Central memory CD8-positive, alpha-beta T cell (primary cell): Measurements from ENCODE around the gene PCYT1B.
"Not testable (repeated sequence)": the region's sequence is repeated elsewhere in the genome, so short reads cannot be mapped to it uniquely, and the experiment has no call there.

Source experiments
- ATAC-seq: fragments of 150-1000 bp; cut with Tn5 transposase; replicated peaks from 2 replicates; pipeline ENCODE4 v1.10.0; 2022; ENCODE audit warnings: mild to moderate bottlenecking, moderate FRiP score, moderate number of reproducible peaks; ENCODE audit not compliant: poor library complexity, severe bottlenecking; ENCODE audit errors: extremely low read depth
- DNase-seq, 2 donors: peaks; one replicate each; pipeline ENCODE4 v3.0.0; 2021; ENCODE audit warnings: low spot score in 2 of 2
- H3K27ac Mint-ChIP-seq: one replicate; pipeline ENCODE4 v1.8.0; 2022; ENCODE audit warnings: low read depth, mild to moderate bottlenecking, moderate library complexity, mixed read lengths
- H3K27me3 Mint-ChIP-seq: one replicate; pipeline ENCODE4 v1.8.0; 2022; ENCODE audit warnings: mixed read lengths
- H3K36me3 Mint-ChIP-seq: one replicate; pipeline ENCODE4 v1.8.0; 2022; ENCODE audit warnings: mild to moderate bottlenecking, moderate library complexity, mixed read lengths; ENCODE audit not compliant: insufficient read depth
- H3K4me1 Mint-ChIP-seq: one replicate; pipeline ENCODE4 v1.8.0; 2022; ENCODE audit warnings: mixed read lengths
- H3K4me3 Mint-ChIP-seq: one replicate; pipeline ENCODE4 v1.8.0; 2022; ENCODE audit warnings: mild to moderate bottlenecking, moderate library complexity, mixed read lengths
- H3K9me3 Mint-ChIP-seq: one replicate; pipeline ENCODE4 v1.8.0; 2022; ENCODE audit warnings: mixed read lengths

Gene PCYT1B

DNA sequence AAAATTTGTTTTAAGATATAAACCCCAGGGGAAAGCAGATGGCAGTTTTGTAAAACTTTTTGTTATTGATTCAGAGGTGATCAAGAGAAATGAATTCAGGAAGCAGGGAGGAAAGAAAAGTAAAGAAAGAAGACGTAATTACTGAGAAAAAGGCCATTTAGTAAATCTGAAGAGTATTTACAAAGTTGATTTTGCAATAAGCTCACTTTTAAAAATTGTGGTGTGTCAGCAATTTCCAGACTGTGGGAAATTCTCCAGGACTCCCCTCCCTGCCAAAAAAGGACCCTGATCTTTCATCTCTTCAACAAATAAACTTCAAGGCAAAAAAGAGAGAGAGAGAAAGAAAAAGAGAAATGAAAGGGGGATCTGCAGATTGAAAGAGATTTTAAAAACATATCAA lies 36.6 kb downstream of the PCYT1B start:
- H3K4me1 Mint-ChIP-seq, result no peaks in the 10 kb centered on the region
- ATAC-seq (no peak), DNase-seq (no peak)
- H3K27ac Mint-ChIP-seq, result no peak overlapping the region
- H3K9me3 Mint-ChIP-seq, result no peaks in the 10 kb centered on the region
- no peak overlapping the region for H3K4me3 Mint-ChIP-seq
- H3K36me3 Mint-ChIP-seq, result no peaks in the 10 kb centered on the region
- no peaks in the 10 kb centered on the region for H3K27me3 Mint-ChIP-seq

DNA sequence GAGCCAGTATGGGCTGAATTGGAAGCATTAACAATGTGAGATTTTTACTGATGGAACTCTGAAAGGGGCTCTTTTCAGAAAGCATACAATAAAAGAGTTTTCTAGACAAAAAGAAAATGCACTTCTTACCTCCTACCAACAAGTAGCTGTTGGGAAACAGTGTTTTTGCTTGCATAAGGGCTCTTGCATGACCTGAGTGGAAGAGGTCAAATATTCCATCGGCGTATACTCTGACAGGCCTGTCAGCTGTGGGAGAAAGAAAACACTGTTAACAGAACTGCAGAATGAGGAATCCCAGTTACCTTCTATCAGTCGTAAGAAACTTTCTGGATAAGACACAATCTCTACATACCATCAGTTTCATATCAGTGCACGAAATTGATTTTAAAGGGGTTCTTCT lies 39.5 kb downstream of the PCYT1B start:
- no peak overlapping the region for H3K27ac Mint-ChIP-seq
- ATAC-seq, result no peak

DNA sequence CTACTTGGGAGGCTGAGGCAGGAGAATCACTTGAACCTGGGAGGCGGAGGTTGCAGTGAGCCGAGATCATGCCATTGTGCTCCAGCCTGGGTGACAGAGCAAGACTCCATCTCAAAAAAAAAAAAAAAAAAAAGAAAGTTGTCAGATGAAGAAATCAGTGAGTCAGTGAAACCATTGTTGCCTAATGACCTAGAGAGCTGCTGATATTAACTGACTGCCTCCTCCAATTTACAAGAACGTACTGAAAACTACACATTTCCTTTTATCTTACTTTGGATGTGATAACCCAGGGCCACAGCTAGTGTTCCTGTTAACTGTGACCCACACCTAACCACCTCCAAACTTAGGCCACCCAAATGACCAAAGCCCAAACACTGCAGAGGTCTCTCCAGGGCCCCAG lies 41.2 kb downstream of the PCYT1B start:
- H3K36me3 Mint-ChIP-seq, ATAC-seq, H3K9me3 Mint-ChIP-seq, DNase-seq, H3K4me1 Mint-ChIP-seq, H3K4me3 Mint-ChIP-seq, H3K27ac Mint-ChIP-seq, H3K27me3 Mint-ChIP-seq: not testable (repeated sequence)

More for the DNA sequence above, 39.5 kb downstream of the PCYT1B start:
- H3K9me3 Mint-ChIP-seq, result no peaks in the 10 kb centered on the region
- DNase-seq, result no peak
- no peak overlapping the region for H3K4me3 Mint-ChIP-seq
- no peaks in the 10 kb centered on the region for H3K36me3 Mint-ChIP-seq
- no peaks in the 10 kb centered on the region for H3K4me1 Mint-ChIP-seq
- no peaks in the 10 kb centered on the region for H3K27me3 Mint-ChIP-seq

DNA sequence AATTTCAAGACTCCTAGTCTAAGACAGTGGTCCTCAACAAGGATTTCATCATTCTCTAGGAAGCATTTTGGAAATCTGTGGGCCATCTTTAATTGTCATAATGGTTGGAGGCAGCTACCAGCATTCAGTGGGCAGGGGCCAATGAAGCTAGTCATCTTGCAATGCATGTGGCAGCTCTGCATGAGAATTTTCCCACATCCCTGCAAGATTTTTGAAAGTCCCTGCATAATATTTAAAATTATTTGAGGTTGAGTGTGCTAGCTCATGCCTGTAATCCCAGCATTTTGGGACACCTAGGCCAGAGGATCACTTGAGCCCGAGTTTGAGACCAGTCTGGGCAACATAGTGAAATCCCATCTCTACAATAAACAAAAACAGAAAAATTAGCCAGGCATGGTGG lies 44.0 kb downstream of the PCYT1B start:
- Mint-ChIP-seq H3K4me1 (no peaks in the 10 kb centered on the region), H3K4me3 (no peak overlapping the region), H3K27ac (no peak overlapping the region), H3K36me3 (no peaks in the 10 kb centered on the region), H3K9me3 (no peaks in the 10 kb centered on the region), H3K27me3 (peaks cover 8% of the 10 kb centered on the region)
- no peak for ATAC-seq
- no peak for DNase-seq

DNA sequence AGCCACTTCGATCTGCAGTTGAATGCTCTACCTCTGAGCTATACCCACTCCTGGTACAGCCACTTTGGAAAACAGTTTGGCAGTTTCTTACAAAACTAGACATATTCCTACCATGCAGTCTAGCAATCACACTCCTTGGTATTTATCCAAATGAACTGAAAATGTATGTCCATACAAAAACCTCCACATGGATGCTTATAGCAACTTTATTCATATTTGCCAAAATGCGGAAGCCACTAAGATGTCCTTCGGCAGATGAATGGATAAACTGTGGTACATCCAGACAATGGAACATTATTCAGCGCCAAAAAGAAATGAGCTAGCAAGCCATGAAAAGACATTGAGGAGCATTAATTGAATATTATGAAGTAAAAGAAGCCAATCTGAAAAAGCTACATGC lies 45.3 kb downstream of the PCYT1B start:
- no peak for ATAC-seq
- Mint-ChIP-seq H3K4me1 (no peaks in the 10 kb centered on the region), H3K27me3 (peaks cover 8% of the 10 kb centered on the region), H3K9me3 (no peaks in the 10 kb centered on the region), H3K27ac (no peak overlapping the region), H3K4me3 (no peak overlapping the region), H3K36me3 (peaks cover 2% of the 10 kb centered on the region)
- DNase-seq, result no peak

DNA sequence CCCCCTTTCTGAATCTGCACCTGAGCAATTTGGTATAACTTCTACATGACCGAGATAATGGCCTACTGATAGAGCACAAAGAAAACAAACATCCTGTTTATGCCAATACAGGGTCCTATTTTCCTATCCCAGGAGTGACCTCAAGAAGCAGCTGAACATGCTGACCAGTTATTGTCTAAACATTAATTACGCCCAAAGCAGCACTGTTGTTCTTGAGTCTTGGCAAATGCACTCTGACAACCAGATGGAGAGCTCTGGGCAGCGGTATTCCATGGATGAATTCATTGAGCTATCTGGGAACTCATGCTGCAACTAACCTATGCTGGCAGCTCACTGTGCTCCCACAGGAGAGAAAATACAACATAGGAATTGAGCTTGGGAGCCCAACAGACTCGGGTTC lies 52.6 kb downstream of the PCYT1B start:
- H3K27me3 Mint-ChIP-seq, result peaks cover 11% of the 10 kb centered on the region
- no peak overlapping the region for H3K4me3 Mint-ChIP-seq
- peaks cover 2% of the 10 kb centered on the region for H3K36me3 Mint-ChIP-seq
- no peak for DNase-seq
- no peak for ATAC-seq
- H3K27ac Mint-ChIP-seq, result no peak overlapping the region
- H3K9me3 Mint-ChIP-seq, result no peaks in the 10 kb centered on the region
- no peaks in the 10 kb centered on the region for H3K4me1 Mint-ChIP-seq

DNA sequence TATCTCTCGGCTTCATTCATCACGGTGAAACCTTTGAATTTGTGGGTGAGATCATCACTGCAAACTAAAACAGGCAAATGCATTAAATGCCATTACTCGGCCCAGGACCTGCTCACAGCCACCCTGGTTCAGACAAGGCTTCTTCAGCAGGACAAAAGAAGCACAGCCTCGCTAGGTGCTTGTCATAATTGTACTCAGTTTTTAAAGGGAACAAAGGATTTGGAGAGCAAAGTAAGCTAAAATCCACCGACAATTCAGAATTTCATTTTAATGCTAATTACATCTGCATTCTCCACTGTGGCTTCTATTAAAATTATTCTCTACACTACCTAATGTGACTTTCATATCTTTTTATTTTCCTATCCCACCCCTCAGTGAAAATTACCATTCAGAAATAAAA lies 57.0 kb downstream of the PCYT1B start:
- no peak for DNase-seq
- no peaks in the 10 kb centered on the region for H3K4me1 Mint-ChIP-seq
- no peaks in the 10 kb centered on the region for H3K36me3 Mint-ChIP-seq
- peaks cover 18% of the 10 kb centered on the region for H3K27me3 Mint-ChIP-seq
- H3K9me3 Mint-ChIP-seq, result no peaks in the 10 kb centered on the region
- no peak overlapping the region for H3K4me3 Mint-ChIP-seq
- no peak overlapping the region for H3K27ac Mint-ChIP-seq
- ATAC-seq, result no peak

DNA sequence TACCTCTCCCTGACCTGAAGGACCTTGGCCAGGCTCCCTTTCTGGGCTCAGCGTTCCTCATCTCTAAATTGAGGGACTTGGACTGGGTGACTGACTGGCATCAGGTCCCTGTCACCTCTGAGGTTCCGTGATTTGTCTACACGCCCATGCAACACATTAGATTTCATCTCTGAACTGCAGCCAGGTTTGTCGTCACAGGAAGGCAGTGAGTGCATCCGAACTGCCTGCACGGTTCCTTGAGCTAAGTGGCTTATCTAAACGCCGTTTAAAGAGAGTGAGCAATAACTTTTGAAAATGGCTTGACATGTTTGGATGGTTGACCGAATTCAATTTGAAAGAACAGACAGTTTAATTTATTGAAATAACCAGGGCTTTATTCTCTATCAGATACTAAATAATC lies 70.1 kb downstream of the PCYT1B start:
- Mint-ChIP-seq H3K4me1 (no peaks in the 10 kb centered on the region), H3K36me3 (no peaks in the 10 kb centered on the region), H3K4me3 (no peak overlapping the region), H3K27ac (no peak overlapping the region), H3K9me3 (no peaks in the 10 kb centered on the region), H3K27me3 (peaks cover 11% of the 10 kb centered on the region)
- DNase-seq (no peak), ATAC-seq (no peak)

DNA sequence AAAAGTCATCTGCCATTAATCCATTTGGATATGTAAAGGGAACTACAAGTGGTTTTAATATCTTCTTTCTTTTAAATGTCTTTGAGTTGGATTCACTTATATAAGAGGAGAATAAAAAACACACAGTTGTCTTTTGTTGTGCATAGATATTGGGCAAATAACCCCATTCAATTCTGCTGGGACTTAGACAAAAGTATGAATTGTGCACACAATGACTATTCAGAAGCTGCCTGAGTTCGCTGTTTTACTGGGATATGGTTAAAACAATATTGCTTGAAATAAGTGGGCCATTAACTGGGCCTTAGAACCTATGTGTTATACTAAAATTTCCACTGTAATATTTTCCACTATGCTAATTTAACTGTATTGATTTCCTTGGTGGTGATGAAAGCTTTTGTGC lies 71.7 kb downstream of the PCYT1B start:
- ATAC-seq (no peak), DNase-seq (no peak)
- H3K4me1 Mint-ChIP-seq, result no peaks in the 10 kb centered on the region
- no peak overlapping the region for H3K27ac Mint-ChIP-seq
- H3K27me3 Mint-ChIP-seq, result no peaks in the 10 kb centered on the region
- no peak overlapping the region for H3K4me3 Mint-ChIP-seq
- no peaks in the 10 kb centered on the region for H3K36me3 Mint-ChIP-seq
- no peaks in the 10 kb centered on the region for H3K9me3 Mint-ChIP-seq

DNA sequence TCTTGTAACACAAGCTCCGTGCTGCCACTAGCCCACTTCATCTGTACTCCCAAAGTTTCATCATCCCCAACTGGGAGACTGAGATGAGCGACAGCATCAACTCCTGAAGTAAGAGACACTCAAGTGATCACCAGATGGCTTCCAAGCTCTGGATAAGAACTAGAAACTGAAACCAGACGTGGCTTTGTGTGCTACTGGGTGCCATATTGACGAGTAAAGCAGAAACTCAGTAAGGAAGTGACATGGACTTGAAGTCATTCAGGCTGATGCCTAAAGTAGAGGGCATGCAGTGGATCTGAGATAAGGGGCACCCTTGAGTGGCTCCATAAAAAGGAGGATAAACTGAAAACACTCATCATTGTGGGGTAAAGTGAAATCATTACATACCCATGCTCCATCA lies 72.4 kb downstream of the PCYT1B start:
- Mint-ChIP-seq H3K4me1 (no peaks in the 10 kb centered on the region), H3K27ac (no peak overlapping the region), H3K4me3 (no peak overlapping the region), H3K27me3 (peaks cover 2% of the 10 kb centered on the region), H3K36me3 (no peaks in the 10 kb centered on the region), H3K9me3 (no peaks in the 10 kb centered on the region)
- DNase-seq (no peak), ATAC-seq (no peak)

DNA sequence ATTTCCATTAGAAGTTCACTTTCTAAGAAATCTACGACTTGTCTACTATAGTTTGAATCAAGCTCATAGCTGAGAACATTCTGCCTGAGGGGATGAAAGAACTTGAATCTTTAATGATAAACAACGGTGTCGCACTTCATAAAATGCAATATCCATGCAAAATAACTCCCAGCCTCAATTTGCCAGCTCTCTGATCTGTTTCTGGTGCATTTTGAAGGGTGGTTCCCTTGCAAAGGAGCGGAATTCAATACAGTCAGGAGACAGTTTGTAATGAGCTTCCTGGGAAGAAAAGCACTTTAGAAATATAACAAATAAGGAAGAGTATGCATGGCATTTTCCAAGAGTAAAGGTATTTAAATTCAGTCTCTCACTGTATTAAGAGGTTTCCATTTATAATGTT lies 80.0 kb downstream of the PCYT1B start:
- H3K4me1 Mint-ChIP-seq, result no peaks in the 10 kb centered on the region
- ATAC-seq (no peak), DNase-seq (no peak)
- no peaks in the 10 kb centered on the region for H3K36me3 Mint-ChIP-seq
- no peak overlapping the region for H3K27ac Mint-ChIP-seq
- H3K4me3 Mint-ChIP-seq, result no peak overlapping the region
- H3K9me3 Mint-ChIP-seq, result no peaks in the 10 kb centered on the region
- H3K27me3 Mint-ChIP-seq, result peaks cover 20% of the 10 kb centered on the region

DNA sequence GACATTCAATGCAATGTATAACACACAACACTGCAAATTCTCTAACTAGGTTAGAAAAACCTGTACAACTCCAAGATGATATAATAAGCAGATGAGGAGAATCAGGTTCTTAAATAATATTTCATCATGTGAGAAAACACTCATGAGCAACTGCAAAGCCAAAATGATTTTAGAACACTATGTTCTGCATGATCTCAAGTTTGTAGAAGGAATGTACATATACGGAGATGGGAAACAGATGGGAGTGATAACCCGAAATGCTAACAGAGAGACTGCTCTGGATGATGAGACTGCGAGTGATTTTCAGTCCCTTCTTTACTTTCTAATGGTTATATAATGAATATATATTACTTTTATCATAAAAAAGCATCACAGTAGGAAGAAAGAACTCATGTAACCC lies 80.9 kb downstream of the PCYT1B start:
- DNase-seq (no peak), ATAC-seq (no peak)
- Mint-ChIP-seq H3K27me3 (peaks cover 20% of the 10 kb centered on the region), H3K4me3 (no peak overlapping the region), H3K4me1 (no peaks in the 10 kb centered on the region), H3K27ac (no peak overlapping the region), H3K36me3 (no peaks in the 10 kb centered on the region), H3K9me3 (no peaks in the 10 kb centered on the region)

DNA sequence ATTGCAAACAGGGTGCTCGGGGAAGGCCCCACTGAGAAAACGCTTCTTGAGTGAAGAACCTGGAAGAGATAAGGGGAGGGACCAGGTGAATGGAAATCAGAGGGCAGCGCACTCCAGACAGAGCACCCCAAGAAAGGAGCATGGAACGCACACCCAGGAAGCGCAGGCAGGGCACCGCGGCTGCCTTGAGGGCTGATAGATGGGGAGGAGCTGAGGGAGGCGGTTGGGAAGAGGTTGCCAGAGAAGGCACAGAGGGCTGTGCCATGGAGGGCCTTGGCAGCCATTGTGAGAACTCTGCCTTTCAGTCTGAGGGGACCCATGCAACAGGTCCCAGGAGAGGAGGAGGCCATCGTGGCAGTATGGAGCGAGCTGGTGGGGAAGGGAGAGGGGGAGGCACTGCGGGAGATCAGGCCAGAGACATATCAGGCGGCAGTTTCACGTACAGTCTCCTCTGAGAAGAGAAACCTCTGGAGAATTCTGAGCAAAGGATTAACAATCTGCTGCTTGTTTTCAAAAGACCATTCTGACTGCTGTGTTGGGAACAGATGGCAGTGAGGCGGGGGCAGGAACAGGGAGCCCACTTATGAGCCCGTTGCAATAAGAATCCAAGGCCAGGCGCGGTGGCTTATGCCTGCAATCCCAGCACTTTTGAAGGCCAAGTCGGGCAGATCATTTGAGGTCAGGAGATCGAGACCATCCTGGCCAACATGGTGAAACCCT lies 83.7 kb downstream of the PCYT1B start:
- DNase-seq (no peak), ATAC-seq (no peak)
- Mint-ChIP-seq H3K27ac (no peak overlapping the region), H3K36me3 (no peaks in the 10 kb centered on the region), H3K4me3 (no peak overlapping the region), H3K9me3 (no peaks in the 10 kb centered on the region), H3K4me1 (no peaks in the 10 kb centered on the region), H3K27me3 (peaks cover 12% of the 10 kb centered on the region)

DNA sequence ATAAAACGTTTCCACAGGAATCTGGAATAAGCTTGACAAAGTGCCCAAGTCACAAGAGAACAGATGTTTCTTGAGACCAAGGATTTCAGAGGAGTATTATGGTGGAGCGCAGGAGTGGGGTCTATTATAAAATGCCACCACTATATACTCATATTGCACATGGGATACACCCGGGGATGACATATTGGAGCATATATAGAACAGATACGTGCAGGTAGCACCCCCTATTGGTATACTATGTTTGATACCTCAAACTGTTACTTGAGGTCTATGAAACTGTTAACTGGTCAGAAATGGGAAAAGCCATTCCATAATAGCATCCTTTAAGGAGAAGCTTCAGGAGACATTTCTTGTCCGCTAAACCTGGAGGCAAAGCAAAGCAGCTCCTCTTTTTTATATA lies 86.0 kb downstream of the PCYT1B start:
- Mint-ChIP-seq H3K4me1 (no peaks in the 10 kb centered on the region), H3K4me3 (no peak overlapping the region), H3K36me3 (no peaks in the 10 kb centered on the region), H3K27me3 (peaks cover 12% of the 10 kb centered on the region), H3K27ac (no peak overlapping the region), H3K9me3 (no peaks in the 10 kb centered on the region)
- DNase-seq, result no peak
- no peak for ATAC-seq
